KMS-11 (cell line): ENCODE measurements around the gene SCARB1.

Experiments
- H2AFZ ChIP-seq: fragments of 200-600 bp; sonication (generic); 2 replicates; pipeline ENCODE4 v1.6.1; 2016; ENCODE audit warnings: antibody characterized with exemption, mixed run types, low read depth
- H3K27ac ChIP-seq: fragments of 200-600 bp; sonication (generic); 2 replicates; pipeline ENCODE4 v1.6.1; 2016; ENCODE audit warnings: mild to moderate bottlenecking, mixed run types
- H3K27me3 ChIP-seq: fragments of 200-600 bp; sonication (generic); 2 replicates; pipeline ENCODE4 v1.6.1; 2017; ENCODE audit warnings: mild to moderate bottlenecking, low read depth, mixed run types, moderate library complexity; ENCODE audit not compliant: insufficient read depth
- H3K36me3 ChIP-seq: fragments of 200-600 bp; sonication (generic); 2 replicates; pipeline ENCODE4 v1.6.1; 2017; ENCODE audit warnings: mild to moderate bottlenecking, mixed run types; ENCODE audit not compliant: insufficient read depth
- H3K4me1 ChIP-seq: fragments of 200-600 bp; sonication (generic); 2 replicates; pipeline ENCODE4 v1.6.1; 2016; ENCODE audit warnings: mild to moderate bottlenecking, low read depth, mixed run types; ENCODE audit not compliant: poor library complexity, severe bottlenecking
- H3K4me2 ChIP-seq: fragments of 200-600 bp; sonication (generic); 2 replicates; pipeline ENCODE4 v1.7.0; 2016; ENCODE audit warnings: mild to moderate bottlenecking, mixed run types
- H3K4me3 ChIP-seq: fragments of 200-600 bp; sonication (generic); IDR thresholded peaks from 2 replicates; pipeline ENCODE4 v1.6.1; 2017; ENCODE audit warnings: low read depth, low read length, mixed read lengths; ENCODE audit not compliant: insufficient read depth
- H3K79me2 ChIP-seq: fragments of 200-600 bp; sonication (generic); 2 replicates; pipeline ENCODE4 v1.6.1; 2016; ENCODE audit warnings: low read depth, mixed run types; ENCODE audit not compliant: insufficient read depth
- H3K9ac ChIP-seq: fragments of 200-600 bp; sonication (generic); 2 replicates; pipeline ENCODE4 v1.6.1; 2016; ENCODE audit warnings: mild to moderate bottlenecking, mixed run types
- H4K20me1 ChIP-seq: fragments of 200-600 bp; sonication (generic); 2 replicates; pipeline ENCODE4 v1.6.1; 2016; ENCODE audit warnings: mild to moderate bottlenecking, mixed run types; ENCODE audit not compliant: insufficient read depth
- CTCF ChIP-seq: fragments of 200-600 bp; sonication (generic); conservative IDR thresholded peaks from 2 replicates; pipeline ENCODE4 v1.6.1; 2017; ENCODE audit warnings: low read depth, mild to moderate bottlenecking, antibody characterized with exemption, low read length, moderate library complexity, mixed read lengths

Gene SCARB1

GRCh38 chr12:124852329-124852831 is 11.3 kb downstream of the SCARB1 start:
- H3K9ac ChIP-seq, result no peak overlapping the region
- no peak for TF ChIP-seq CTCF
- H3K27me3 ChIP-seq, result no peaks in the 10 kb centered on the region
- H3K36me3 ChIP-seq, result no peaks in the 10 kb centered on the region
- H3K4me1 ChIP-seq, result no peaks in the 10 kb centered on the region
- no peak overlapping the region for H3K4me2 ChIP-seq
- H3K4me3 ChIP-seq, result no peak overlapping the region
- no peak overlapping the region for H3K27ac ChIP-seq
- no peaks in the 10 kb centered on the region for H4K20me1 ChIP-seq
- H2AFZ ChIP-seq, result no peak overlapping the region
- peaks cover 30% of the 10 kb centered on the region; the same call in 1 of the 2 replicates for H3K79me2 ChIP-seq

- H3K27ac ChIP-seq, result no peak overlapping the region
- no peak overlapping the region for H3K4me2 ChIP-seq
Observed at GRCh38 chr12:124851342-124851741, 12.3 kb downstream of the SCARB1 start.

GRCh38 chr12:124849382-124849781 is 14.3 kb downstream of the SCARB1 start:
- no peak overlapping the region for H3K27ac ChIP-seq
- TF ChIP-seq CTCF, result no peak
- H3K79me2 ChIP-seq, result peaks cover 21% of the 10 kb centered on the region; the same call in 1 of the 2 replicates

More at GRCh38 chr12:124851342-124851741, 12.3 kb downstream of the SCARB1 start:
- no peaks in the 10 kb centered on the region for H3K27me3 ChIP-seq
- H3K79me2 ChIP-seq, result peaks cover 28% of the 10 kb centered on the region; the same call in 1 of the 2 replicates
- H3K4me1 ChIP-seq, result no peaks in the 10 kb centered on the region
- H2AFZ ChIP-seq, result no peak overlapping the region
- H3K9ac ChIP-seq, result no peak overlapping the region
- H3K4me3 ChIP-seq, result no peak overlapping the region
- TF ChIP-seq CTCF, result no peak
- H3K36me3 ChIP-seq, result no peaks in the 10 kb centered on the region
- no peaks in the 10 kb centered on the region for H4K20me1 ChIP-seq

DNA sequence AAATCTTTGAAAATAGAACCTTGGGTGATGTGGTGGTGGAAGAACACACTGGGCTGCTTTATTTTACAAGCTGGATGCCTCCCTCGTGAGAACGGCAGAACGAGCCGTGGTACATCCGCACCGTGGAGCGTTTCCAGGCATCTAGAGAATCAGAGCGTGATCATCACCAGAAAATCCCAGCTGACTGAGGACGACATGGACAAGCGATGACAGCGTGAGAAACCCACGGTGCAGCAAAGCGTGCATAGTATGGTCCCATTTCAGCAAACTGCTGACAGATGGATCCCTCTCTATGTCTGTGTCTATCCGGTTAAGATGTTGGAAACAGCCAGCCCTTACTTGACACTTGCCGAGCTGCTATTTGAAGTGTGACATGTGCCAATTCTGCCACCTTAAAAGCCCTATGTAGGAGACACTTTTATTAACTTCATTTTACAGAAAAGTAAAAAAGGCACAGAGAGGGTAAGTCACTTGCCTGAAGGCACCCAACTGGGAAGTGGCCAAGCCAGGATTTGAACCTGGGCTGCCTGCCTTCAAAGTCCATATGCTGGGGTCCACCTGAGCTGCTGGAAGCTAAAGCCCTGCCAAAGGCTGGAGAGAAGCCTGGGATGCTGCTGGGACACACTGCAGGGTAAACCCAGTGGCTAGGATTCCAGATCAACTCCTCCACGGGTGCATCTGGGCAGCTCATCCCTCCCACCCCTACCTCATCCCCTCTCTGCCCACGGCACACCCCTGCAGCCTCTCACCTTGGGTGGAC is 14.9 kb downstream of the SCARB1 start:
- Histone ChIP-seq H3K27me3 (no peaks in the 10 kb centered on the region), H2AFZ (no peak overlapping the region), H3K4me3 (no peak overlapping the region), H3K4me2 (no peak overlapping the region), H3K4me1 (no peaks in the 10 kb centered on the region), H3K27ac (no peak overlapping the region), H4K20me1 (no peaks in the 10 kb centered on the region), H3K79me2 (peaks cover 16% of the 10 kb centered on the region; the same call in 1 of the 2 replicates), H3K36me3 (no peaks in the 10 kb centered on the region), H3K9ac (no peak overlapping the region)
- no peak for TF ChIP-seq CTCF

More at GRCh38 chr12:124849382-124849781, 14.3 kb downstream of the SCARB1 start:
- Histone ChIP-seq H3K4me3 (no peak overlapping the region), H4K20me1 (no peaks in the 10 kb centered on the region), H3K36me3 (no peaks in the 10 kb centered on the region), H2AFZ (no peak overlapping the region), H3K4me2 (no peak overlapping the region), H3K4me1 (no peaks in the 10 kb centered on the region), H3K9ac (no peak overlapping the region), H3K27me3 (no peaks in the 10 kb centered on the region)
